Measurements from ENCODE around the gene SESN1.

SESN1 gene

GRCh38 chr6:109058620-109059019 is 36.0 kb downstream of the SESN1 start:
- DNase-seq, result no peak

DNA sequence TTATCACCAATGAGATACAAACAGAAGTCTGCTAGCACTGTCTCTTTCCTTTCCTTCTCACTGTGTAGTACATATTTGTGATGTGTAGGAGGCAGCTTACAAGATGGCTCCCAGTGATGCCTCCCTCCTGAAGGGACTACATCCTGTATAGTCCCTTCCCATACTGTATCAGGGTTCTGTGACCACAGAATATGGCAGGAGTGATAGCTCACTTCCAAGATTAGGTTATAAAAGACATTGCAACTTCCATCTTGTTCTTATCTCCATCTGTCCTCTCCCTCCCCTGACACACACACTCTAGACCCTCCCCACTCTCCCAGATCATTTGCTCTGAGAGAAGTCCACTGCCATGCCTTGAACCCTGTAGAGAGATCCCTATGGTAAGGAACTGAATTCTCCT is 38.0 kb downstream of the SESN1 start:
- no peak for DNase-seq

DNA sequence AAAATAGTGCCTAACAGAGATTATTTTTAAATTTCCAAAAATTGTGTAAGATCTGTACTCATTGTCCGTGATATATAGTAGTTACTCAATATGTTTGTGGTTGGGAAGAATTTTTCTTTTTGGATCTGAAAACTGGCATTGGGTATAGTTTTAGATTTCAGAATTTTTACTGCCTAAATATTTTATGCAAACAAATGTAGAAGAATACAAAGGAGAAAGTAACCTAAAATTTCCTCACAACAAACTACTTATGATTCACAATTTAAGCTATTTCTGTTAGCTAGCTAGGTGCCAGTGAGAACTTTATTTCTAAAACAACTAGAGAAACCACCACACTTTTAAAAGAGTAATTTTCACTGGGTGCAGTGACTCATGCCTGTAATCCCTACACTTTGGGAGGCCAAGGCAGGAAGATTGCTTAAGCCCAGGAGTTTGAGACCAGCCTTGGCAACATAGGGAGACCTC is 38.8 kb downstream of the SESN1 start:
- DNase-seq, result no peak

GRCh38 chr6:109053336-109053735 is 41.3 kb downstream of the SESN1 start:
- no peak for DNase-seq

DNA sequence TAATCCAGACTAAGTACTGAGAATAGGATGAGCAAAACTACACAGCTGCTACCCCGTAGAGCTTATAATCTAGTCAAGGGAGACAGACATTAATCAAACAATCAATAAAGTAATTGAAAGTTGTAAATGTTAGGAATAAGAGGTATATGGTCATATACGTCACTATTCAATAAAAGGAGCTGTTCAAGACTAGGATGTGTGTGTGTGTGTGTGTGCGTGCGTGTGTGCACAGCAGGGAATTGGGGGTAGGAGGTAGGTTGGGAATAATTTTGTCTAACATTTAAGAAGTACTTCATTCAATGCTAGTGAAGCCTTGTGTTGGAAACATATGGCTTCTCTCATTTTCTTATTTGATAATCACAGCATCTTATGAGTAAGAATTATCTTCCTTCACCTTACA is 41.8 kb downstream of the SESN1 start:
- no peak for DNase-seq

- DNase-seq, result no peak
Measured at GRCh38 chr6:109052018-109052651, 42.5 kb downstream of the SESN1 start.

DNA sequence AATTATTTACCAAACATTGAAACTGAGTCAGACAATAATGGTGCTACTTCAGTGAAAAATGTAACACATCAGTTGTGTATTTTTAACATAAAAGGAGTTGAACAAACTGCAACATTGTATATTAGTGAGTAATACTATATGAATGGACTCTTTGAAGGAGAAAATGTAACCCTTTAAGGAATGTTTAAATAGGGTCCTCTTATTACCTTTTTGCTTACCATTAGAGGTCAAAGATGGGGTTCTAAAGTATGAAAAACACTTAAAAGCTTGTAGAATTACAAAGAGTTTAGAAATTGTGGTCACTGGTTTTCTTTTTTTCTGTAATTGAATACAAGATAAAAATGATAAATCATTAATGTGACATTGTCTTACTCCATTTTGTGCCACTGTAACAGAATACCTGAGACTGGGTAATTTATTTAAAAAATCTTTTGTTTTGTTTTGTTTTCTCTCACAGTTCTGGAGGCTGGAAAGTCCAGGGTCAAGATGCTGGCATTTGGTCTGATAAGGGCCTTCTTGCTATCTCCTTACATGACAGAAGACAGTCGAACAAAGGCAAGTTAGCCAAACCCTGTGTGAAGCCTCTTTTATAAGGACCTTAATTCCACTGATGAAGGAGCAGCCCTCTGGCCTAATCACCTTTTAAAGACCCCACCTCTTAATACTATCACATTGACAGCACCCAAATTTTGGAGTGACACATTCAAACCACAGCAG is 43.2 kb downstream of the SESN1 start:
- DNase-seq, result no peak

DNA sequence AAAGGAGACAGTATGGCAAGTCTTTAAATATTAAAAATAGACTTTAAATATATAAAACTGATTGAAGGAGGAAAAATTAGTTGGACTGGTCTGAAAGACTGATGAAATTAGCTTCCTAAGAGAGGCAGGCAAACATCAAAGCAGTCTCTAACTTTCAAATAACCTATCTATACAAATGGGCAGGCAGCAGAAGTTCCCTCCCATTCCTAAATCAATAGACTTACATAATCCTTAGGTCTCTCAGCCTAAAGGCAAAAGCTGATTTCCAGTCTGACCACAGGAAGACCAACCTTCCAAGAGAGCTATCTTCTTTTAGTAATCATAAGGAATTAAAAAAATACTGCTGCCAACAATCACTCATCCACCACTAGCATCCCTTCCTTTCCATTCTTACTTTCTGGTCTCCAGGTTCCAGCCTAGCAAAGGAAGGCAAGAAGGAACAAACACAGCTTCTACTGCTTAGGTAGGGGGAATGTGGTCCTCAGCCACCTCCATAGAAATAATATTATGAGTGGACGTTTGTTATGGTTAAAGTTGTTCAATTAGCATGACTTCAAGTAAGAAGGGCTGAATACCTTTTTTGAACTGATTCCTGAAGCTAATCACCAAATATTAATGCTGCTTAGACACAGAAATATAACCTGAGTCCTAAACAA is 44.1 kb downstream of the SESN1 start:
- no peak for DNase-seq

DNA sequence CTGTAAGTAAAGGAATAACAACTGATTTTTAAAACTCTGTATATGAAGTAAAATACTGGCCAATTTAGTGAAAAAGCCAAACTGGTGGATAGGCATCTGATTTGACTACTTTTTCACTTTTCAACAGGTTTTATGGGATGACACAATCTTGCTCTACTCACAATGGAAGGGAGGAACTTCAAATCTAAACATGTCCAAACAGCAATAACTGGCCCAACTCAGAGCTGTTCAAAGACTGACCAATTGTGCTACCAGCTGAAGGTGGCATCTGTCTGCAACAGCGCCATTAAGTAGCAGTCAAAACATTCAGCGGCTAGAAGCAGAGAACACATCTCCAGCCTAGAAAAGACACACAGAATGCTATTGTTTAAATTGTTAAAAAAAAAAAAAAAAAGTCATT is 44.6 kb downstream of the SESN1 start:
- DNase-seq, result no peak

GRCh38 chr6:109048670-109049415 is 45.8 kb downstream of the SESN1 start:
- DNase-seq, result no peak

- no peak for DNase-seq
Measured at GRCh38 chr6:109048176-109048575, 46.5 kb downstream of the SESN1 start.

DNA sequence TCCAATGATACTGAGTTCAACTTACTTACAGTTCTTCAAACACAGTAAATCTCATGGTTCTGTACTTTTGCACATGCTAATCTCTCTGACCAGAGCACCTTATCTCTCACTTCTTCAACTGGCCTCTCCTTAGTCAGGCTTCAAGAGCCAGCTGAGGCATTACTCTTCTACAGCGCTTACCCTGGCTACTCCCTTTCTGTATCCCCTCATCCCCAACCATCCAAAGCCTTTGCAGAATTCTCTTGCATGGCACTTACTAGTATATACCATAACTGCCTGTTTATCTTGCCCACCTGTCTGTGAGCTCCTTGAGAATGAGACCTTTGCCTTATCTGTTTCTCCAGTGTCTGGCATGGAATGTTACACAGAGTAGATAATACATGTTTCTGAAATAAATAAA is 49.2 kb downstream of the SESN1 start:
- DNase-seq, result no peak

DNA sequence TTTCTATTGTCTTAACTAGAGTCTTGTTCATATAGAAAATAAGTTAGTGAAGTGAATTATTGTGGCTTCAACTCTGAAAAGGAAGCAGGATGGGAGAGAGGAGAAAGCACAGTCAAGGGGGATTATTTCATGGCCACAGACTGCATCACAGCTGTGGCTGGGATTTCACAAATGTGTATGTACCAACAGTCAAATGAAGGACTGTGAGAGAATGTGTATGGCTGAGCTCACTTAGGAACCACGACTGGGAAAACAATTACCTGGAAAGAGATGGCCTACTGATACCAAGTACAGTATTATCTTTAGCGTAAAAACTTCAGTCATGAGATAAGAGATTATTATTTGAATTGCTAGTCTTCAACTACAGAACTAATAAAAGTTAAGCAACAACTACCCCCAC is 54.9 kb downstream of the SESN1 start:
- DNase-seq, result no peak

DNA sequence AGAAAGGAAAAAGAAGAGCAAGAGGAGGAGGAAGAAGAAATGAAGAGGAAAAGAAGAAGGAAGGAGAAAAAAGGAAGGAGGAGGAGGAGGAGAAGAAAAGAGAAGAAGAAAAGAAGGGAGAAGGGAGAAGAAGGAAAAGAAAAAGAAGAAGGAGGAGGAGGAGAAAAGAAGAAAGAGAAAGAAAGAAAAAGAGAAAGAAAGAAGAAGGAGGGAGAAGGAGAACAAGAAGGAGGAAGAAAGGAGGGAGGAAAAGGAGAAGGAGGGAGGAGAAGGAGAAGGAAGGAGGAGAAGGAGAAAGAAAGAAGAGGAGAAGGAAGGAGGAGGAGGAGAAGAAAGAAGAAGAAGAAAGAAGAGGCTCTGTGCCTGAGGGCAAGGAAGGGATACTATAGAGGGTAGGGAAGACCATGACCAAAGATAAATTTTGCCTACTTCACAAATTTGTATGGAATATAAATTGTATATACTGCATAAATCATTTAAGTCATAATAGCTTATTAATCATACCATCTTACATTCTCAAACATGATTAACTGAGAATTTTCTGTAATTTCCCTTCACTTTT is 55.7 kb downstream of the SESN1 start:
- no peak for DNase-seq

GRCh38 chr6:109036574-109037294 is 57.9 kb downstream of the SESN1 start:
- no peak for DNase-seq

GRCh38 chr6:109034526-109034925 is 60.1 kb downstream of the SESN1 start:
- no peak for DNase-seq

DNA sequence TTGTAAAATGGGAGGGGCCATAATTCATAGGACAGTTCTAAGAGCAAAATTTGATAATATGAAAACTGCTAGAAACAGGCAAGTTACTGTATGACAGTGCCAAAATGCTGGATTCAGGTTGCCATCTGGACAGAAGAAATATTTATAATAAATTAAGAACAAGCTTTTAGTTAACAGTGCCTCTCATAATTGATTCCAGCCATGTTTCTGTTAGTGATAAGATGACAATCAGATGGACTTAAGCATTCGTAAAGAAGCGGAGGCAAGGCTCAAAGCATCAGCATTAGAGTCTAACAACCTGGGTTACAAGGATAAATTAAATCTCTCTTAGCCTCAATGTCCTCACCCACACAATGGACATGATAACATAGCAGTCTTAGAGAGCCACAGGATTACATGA is 61.0 kb downstream of the SESN1 start:
- DNase-seq, result no peak

- DNase-seq, result no peak
Measured at GRCh38 chr6:109031416-109031815, 63.2 kb downstream of the SESN1 start.

DNA sequence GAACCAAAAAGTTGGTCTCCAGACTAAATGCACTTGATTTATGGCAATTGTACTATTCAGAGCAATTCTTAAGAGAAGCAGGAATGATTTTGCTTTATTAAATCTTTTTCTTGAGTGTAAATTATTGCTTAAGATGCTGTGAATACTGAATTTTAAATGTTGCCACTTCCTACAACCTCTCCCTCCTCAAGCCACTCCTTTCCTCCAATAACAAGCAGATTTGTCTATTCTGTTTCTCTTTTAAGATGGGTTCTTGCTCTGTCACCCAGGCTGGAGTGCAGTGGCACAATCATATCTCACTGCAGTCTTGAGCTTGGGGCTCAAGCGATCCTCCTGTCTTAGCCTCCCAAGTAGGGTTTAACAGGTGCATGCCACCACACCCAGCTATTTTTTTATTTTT is 65.3 kb downstream of the SESN1 start:
- no peak for DNase-seq

GRCh38 chr6:109028439-109028838 is 66.2 kb downstream of the SESN1 start:
- DNase-seq, result no peak

- no peak for DNase-seq
Measured at GRCh38 chr6:109027964-109028363, 66.7 kb downstream of the SESN1 start.

GRCh38 chr6:109025639-109026038 is 69.0 kb downstream of the SESN1 start:
- no peak for DNase-seq

GRCh38 chr6:109024784-109025183 is 69.9 kb downstream of the SESN1 start:
- DNase-seq, result no peak
